C4-2B (cell line): ENCODE data around the gene FRK.
"Not testable (repeated sequence)": the region's sequence is repeated elsewhere in the genome, so short reads cannot be mapped to it uniquely, and the experiment has no call there.

Source experiments
- H3K27ac ChIP-seq: fragments of 450-650 bp; 2 replicates; pipeline ENCODE4 v1.5.1; 2017
- CTCF ChIP-seq: fragments of 450-650 bp; conservative IDR thresholded peaks from 2 replicates; pipeline ENCODE4 v1.5.1; 2017; ENCODE audit warnings: mild to moderate bottlenecking
- ZFX ChIP-seq: fragments of 450-650 bp; IDR thresholded peaks from 2 replicates; pipeline ENCODE4 v1.6.1; 2017

Gene FRK

GRCh38 chr6:116046737-116047136, 14.0 kb downstream of the FRK start:
- no peak overlapping the region for H3K27ac ChIP-seq
- TF ChIP-seq CTCF (no peak), ZFX (no peak)

GRCh38 chr6:116046272-116046671, 14.4 kb downstream of the FRK start:
- H3K27ac ChIP-seq = not testable (repeated sequence)

- no peak for TF ChIP-seq ZFX
- H3K27ac ChIP-seq = peak overlapping the region; percentile 39
Observed at GRCh38 chr6:116041934-116042333, 18.8 kb downstream of the FRK start.

- no peak for TF ChIP-seq ZFX
- TF ChIP-seq CTCF = no peak
- no peak overlapping the region for H3K27ac ChIP-seq
Observed at GRCh38 chr6:116040993-116041392, 19.7 kb downstream of the FRK start.

GRCh38 chr6:116036885-116037284, 23.8 kb downstream of the FRK start:
- H3K27ac ChIP-seq = no peak overlapping the region
- no peak for TF ChIP-seq CTCF
- no peak for TF ChIP-seq ZFX

GRCh38 chr6:116036075-116036773, 24.5 kb downstream of the FRK start:
- TF ChIP-seq CTCF = no peak
- TF ChIP-seq ZFX = no peak
- H3K27ac ChIP-seq = no peak overlapping the region

GRCh38 chr6:116035616-116036015, 25.1 kb downstream of the FRK start:
- TF ChIP-seq ZFX = no peak
- TF ChIP-seq CTCF = no peak
- H3K27ac ChIP-seq = no peak overlapping the region

- TF ChIP-seq ZFX = no peak
- TF ChIP-seq CTCF = no peak
- no peak overlapping the region for H3K27ac ChIP-seq
Observed at GRCh38 chr6:116034327-116034726, 26.4 kb downstream of the FRK start.
